ENCODE data around the gene MORC3. TPM values are rescaled to one million over a fixed set of nuclear protein-coding genes. Genes with fewer than 3 reads are reported as not detected.

Gene MORC3
- 15.9 and 16.1 TPM in 2 replicates for total RNA-seq

GRCh38 chr21:36319767-36320420, at the start of gene MORC3:
Gene MORC3, plus strand, starts transcription at chr21:36320197. Its CDS starts 68 bp downstream, at chr21:36320265.

DNA sequence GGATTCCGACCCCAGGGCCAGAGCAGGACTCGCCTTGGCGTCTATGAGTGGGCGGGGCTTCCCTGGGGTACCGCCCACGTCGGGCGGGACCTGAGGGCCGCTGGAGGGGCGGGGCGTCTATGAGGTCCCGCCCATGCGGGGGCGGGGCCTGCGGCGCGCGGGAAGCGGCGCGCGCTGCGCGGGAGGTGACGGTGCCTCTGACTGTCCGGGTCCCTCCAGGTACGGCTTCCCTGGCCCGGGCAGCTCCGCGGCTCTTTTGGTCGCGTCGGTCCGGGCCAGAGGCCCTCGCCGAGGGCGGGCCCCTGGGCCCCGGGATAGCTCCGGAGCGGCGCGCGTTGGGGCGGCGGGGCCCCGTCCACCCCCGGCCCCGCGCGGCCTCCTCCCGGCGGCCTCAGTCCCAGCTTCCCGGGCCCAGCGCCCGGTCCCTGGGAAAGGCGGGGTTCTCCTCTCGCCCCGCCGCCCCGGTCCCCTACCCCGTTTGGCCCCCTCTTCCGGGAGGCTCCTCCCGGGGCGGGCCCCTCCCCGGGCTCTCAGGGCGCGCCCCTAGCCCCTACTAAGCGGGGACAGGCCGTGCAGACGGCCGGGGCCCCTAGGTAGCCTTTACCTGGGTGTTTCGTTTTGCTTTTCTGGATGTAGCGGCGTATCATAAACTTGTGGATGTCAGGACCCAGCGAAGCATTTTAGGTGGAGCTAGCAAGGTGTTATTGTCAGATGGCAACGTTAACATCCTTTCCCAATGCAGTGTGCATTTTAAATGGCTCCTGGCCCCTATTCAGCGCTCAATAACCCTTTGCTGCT, 65.4 kb downstream of the MORC3 start, which contains the start of gene CHAF1B:
TSS of gene CHAF1B (plus strand) at position 160 of the 798 bp plus-strand sequence. CDS start 745 bp downstream, outside the sequence.

Other genes with a start within 250 kb of the MORC3 start
- gene CBR3, start 185.1 kb upstream of the MORC3 start, total RNA-seq: 3.6 and 19.4 TPM in 2 replicates
- gene DOP1B, start 163.4 kb upstream of the MORC3 start, total RNA-seq: 0.80 and 6.6 TPM in 2 replicates
- 4.2 and 7.0 TPM in 2 replicates for gene CHAF1B, start 65.2 kb downstream of the MORC3 start, total RNA-seq
- gene CLDN14, start 159.9 kb downstream of the MORC3 start, total RNA-seq: 0.39 TPM in 1 of 2 replicates, not detected in the other